Endothelial cell (in vitro differentiated cells): ENCODE measurements around the gene CNKSR3. TPM values are rescaled to one million over a fixed set of nuclear protein-coding genes. Genes with fewer than 3 reads are reported as not detected.
A peak's percentile ranks its signal among the peaks of the same experiment; 100 is the strongest.

Experiments used
- DNase-seq: peaks from one replicate; pipeline ENCODE4 v3.0.0; 2021; ENCODE audit warnings: low spot score
- H3K27ac Mint-ChIP-seq: one replicate; pipeline ENCODE4 v1.8.0; 2021; ENCODE audit warnings: mixed read lengths, inconsistent platforms; ENCODE audit not compliant: unreplicated experiment
- H3K27me3 Mint-ChIP-seq: one replicate; pipeline ENCODE4 v1.8.0; 2021; ENCODE audit warnings: mild to moderate bottlenecking, moderate library complexity, mixed read lengths, inconsistent platforms; ENCODE audit not compliant: unreplicated experiment
- H3K36me3 Mint-ChIP-seq: one replicate; pipeline ENCODE4 v1.8.0; 2021; ENCODE audit warnings: mild to moderate bottlenecking, low read depth, mixed read lengths, inconsistent platforms; ENCODE audit not compliant: unreplicated experiment
- H3K4me1 Mint-ChIP-seq: one replicate; pipeline ENCODE4 v1.8.0; 2021; ENCODE audit warnings: mild to moderate bottlenecking, mixed read lengths, inconsistent platforms; ENCODE audit not compliant: unreplicated experiment
- H3K4me3 Mint-ChIP-seq: one replicate; pipeline ENCODE4 v1.8.0; 2021; ENCODE audit warnings: mild to moderate bottlenecking, mixed read lengths, inconsistent platforms; ENCODE audit not compliant: unreplicated experiment
- H3K9me3 Mint-ChIP-seq: one replicate; pipeline ENCODE4 v1.8.0; 2021; ENCODE audit warnings: mixed read lengths, inconsistent platforms; ENCODE audit not compliant: unreplicated experiment
- total RNA-seq: library from RNA; stranded (reverse); fragmentation: NEBNext Ultra II Directional; extraction: Animal tissue kit (Norgen Biotek cat#: 25700); gene quantifications from one replicate; pipeline ENCODE4 v1.2.1, GENCODE V29; 2021; ENCODE audit not compliant: unreplicated experiment
- TF ChIP-seq, protein P1 (sequence below): fragments of 200-600 bp; sonication (generic); IDR thresholded peaks from one replicate; pipeline ENCODE4 v1.5.0; 2021; ENCODE audit warnings: antibody characterized with exemption; ENCODE audit not compliant: unreplicated experiment

The CNKSR3 gene
- total RNA-seq, 1 donor from 2014 or later: 9.7 TPM

DNA sequence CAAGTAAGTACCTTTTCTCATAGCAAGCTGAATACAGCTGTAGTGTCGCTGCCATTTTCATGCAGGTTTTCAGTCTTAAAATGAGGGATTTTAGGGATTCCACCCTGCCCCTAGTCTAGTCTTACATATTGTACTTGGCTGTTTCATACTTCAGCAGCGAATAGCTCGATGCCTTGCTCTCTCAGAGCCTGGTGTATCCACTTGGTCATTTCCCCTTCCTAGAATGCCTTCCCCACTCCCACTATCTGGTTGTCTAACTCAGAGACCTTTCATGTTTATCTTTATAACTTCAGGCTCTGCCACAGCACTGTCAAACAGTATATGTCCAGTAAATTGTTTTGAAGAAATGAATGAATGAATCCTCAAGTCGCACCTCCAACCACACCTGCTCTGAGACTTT is 132.8 kb downstream of the CNKSR3 start:
- no peaks in the 10 kb centered on the region for H3K27me3 Mint-ChIP-seq
- no peaks in the 10 kb centered on the region for H3K4me1 Mint-ChIP-seq
- H3K9me3 Mint-ChIP-seq: no peaks in the 10 kb centered on the region
- H3K27ac Mint-ChIP-seq: no peak overlapping the region
- no peaks in the 10 kb centered on the region for H3K36me3 Mint-ChIP-seq
- TF ChIP-seq, protein P1, sequence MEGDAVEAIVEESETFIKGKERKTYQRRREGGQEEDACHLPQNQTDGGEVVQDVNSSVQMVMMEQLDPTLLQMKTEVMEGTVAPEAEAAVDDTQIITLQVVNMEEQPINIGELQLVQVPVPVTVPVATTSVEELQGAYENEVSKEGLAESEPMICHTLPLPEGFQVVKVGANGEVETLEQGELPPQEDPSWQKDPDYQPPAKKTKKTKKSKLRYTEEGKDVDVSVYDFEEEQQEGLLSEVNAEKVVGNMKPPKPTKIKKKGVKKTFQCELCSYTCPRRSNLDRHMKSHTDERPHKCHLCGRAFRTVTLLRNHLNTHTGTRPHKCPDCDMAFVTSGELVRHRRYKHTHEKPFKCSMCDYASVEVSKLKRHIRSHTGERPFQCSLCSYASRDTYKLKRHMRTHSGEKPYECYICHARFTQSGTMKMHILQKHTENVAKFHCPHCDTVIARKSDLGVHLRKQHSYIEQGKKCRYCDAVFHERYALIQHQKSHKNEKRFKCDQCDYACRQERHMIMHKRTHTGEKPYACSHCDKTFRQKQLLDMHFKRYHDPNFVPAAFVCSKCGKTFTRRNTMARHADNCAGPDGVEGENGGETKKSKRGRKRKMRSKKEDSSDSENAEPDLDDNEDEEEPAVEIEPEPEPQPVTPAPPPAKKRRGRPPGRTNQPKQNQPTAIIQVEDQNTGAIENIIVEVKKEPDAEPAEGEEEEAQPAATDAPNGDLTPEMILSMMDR: no peak
- no peak overlapping the region for H3K4me3 Mint-ChIP-seq
- no peak for DNase-seq

DNA sequence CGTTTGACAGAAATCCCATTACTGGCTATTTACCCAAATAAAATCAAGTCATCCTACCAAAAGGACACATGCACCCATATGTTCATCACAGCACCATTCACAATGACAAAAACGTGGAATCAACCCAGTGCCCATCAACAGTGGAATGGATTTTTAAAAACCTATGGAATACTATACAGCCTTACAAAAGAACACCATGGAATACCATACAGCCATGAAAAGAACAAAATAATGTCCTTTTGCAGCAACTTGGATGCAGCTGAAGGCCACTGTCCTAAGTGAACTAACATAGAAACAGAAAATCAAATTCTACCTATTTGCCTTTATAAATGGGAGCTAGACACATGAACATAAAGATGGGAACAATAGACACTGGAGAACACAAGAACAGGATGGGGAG is 136.5 kb downstream of the CNKSR3 start:
- no peak for DNase-seq
- Mint-ChIP-seq H3K27ac (no peak overlapping the region), H3K4me1 (no peaks in the 10 kb centered on the region), H3K36me3 (no peaks in the 10 kb centered on the region), H3K27me3 (no peaks in the 10 kb centered on the region), H3K9me3 (no peaks in the 10 kb centered on the region), H3K4me3 (no peak overlapping the region)
- TF ChIP-seq, protein P1: no peak

DNA sequence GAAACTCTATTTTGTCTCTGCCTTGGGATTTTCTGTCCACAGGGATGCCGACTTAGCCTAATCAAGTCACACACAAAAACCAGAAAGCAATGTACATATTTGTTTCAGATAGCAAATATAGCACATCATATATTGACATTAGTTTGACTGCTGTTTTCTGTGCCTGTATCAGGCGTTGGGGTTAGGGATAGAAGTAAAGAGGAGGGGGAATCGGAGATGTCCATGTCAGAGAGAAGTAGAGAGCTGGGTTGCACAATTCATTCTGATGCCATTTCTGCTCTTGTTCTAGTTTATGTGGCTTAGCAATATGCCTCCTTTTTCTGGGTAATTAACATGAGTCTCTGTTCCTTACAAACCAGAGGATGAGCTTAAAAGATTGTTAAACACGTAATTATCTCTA is 139.2 kb downstream of the CNKSR3 start:
- Mint-ChIP-seq H3K4me3 (no peak overlapping the region), H3K36me3 (no peaks in the 10 kb centered on the region), H3K9me3 (no peaks in the 10 kb centered on the region), H3K27ac (no peak overlapping the region), H3K4me1 (no peaks in the 10 kb centered on the region), H3K27me3 (no peaks in the 10 kb centered on the region)
- TF ChIP-seq, protein P1: no peak
- no peak for DNase-seq

DNA sequence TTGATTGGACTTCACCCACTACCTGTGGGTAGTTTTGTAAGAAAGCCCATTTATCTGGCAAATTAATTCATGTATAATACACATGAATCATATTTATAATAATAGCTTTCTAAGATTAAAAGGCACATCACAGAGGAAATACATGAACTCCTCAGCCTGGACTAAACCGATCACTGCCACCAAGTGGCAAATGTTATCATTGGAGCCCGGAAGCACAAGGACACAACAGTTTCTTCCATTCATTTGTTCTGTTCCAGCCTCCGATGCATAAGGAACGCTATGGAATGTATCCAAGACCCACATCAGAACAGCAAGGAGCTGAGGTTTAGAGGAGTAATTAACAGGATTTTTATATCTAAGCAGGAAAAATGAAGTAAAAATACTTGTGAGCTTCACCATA is 139.9 kb downstream of the CNKSR3 start:
- TF ChIP-seq, protein P1: no peak
- H3K27me3 Mint-ChIP-seq: no peaks in the 10 kb centered on the region
- H3K4me1 Mint-ChIP-seq: no peaks in the 10 kb centered on the region
- H3K27ac Mint-ChIP-seq: no peak overlapping the region
- DNase-seq: peak; percentile 10
- no peak overlapping the region for H3K4me3 Mint-ChIP-seq
- H3K9me3 Mint-ChIP-seq: no peaks in the 10 kb centered on the region
- H3K36me3 Mint-ChIP-seq: no peaks in the 10 kb centered on the region

DNA sequence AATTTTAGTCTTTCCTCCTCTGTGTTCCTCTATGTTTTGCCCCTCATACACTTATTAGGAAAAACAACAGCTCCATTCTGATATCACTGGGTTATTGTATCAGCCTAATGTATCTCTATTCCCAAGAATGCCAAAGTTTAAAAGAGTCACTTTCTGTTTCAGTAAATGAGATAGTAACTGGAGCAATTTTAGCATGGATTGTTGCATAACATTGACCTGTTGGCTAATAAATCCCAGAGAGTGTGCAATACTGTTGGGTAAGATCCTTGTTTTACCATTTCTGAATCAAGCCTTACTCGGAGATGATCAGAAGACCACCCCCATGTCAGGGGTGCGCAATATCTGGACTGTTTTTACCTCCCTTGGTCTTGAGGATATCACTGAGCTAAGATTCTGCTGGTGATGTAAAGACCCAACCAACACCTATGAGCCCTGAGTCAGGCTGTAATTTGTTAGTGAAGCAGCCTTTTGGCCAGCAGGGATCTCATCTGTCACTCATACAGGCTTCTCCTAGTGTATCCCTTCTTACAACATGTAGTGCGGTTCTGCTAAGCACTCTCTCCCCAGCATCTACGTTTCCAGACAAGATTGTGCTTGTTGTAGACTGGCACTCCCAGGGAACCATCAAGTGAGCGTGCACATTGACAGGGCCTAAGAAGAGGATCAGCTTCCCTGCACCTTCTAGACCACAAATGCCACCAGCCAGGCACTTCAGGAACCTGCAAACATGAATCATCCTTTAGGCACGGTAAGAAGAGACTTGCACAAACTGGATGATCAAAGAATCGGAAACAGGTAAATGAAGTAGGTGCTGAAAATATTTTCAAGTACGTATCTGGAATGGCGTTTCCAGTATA is 142.4 kb downstream of the CNKSR3 start:
- no peaks in the 10 kb centered on the region for H3K36me3 Mint-ChIP-seq
- H3K4me1 Mint-ChIP-seq: no peaks in the 10 kb centered on the region
- no peak for DNase-seq
- no peak overlapping the region for H3K4me3 Mint-ChIP-seq
- TF ChIP-seq, protein P1: no peak
- no peaks in the 10 kb centered on the region for H3K9me3 Mint-ChIP-seq
- no peak overlapping the region for H3K27ac Mint-ChIP-seq
- no peaks in the 10 kb centered on the region for H3K27me3 Mint-ChIP-seq
